RPMI7951 (cell line): ENCODE data around the gene PCDH15. TPM values are rescaled to one million over a fixed set of nuclear protein-coding genes. Genes with fewer than 3 reads are reported as not detected.

Experiments
- DNase-seq: peaks from one replicate; pipeline ENCODE4 v3.0.0-alpha.2; 2012; ENCODE audit warnings: low read depth
- total RNA-seq: library from RNA; depleted of rRNA; stranded (reverse); fragments of >200 nt; shearing (Covaris generic); gene quantifications from 2 replicates; pipeline ENCODE4 v1.2.3, GENCODE V29; 2014; rRNA removed

Gene PCDH15
- total RNA-seq: not detected in 2 replicates

GRCh38 chr10:54800741-54801421 lies at the start of gene PCDH15:
TSS of gene PCDH15 (minus strand) at chr10:54801231. CDS start at chr10:54664262, 136,969 bp downstream.
- DNase-seq: no peak

- no peak for DNase-seq
Observed at GRCh38 chr10:54843932-54844331, 42.9 kb upstream of the PCDH15 start.

GRCh38 chr10:54843085-54843646 lies 42.1 kb upstream of the PCDH15 start:
- DNase-seq: no peak

GRCh38 chr10:54837479-54837878 lies 36.4 kb upstream of the PCDH15 start:
- DNase-seq: no peak

- no peak for DNase-seq
Observed at GRCh38 chr10:54833029-54833428, 32.0 kb upstream of the PCDH15 start.

- no peak for DNase-seq
Observed at GRCh38 chr10:54826994-54827560, 26.0 kb upstream of the PCDH15 start.

GRCh38 chr10:54815583-54815982 lies 14.6 kb upstream of the PCDH15 start:
- DNase-seq: no peak

GRCh38 chr10:54808186-54808935 lies 7.3 kb upstream of the PCDH15 start:
- no peak for DNase-seq

GRCh38 chr10:54799506-54799905 lies 1.5 kb downstream of the PCDH15 start:
- DNase-seq: no peak

GRCh38 chr10:54797636-54798321 lies 3.3 kb downstream of the PCDH15 start:
- DNase-seq: no peak

- DNase-seq: no peak
Observed at GRCh38 chr10:54796881-54797280, 4.2 kb downstream of the PCDH15 start.

- no peak for DNase-seq
Observed at GRCh38 chr10:54776622-54777021, 24.4 kb downstream of the PCDH15 start.

GRCh38 chr10:54772468-54773122 lies 28.4 kb downstream of the PCDH15 start:
- DNase-seq: no peak

GRCh38 chr10:54769051-54769450 lies 32.0 kb downstream of the PCDH15 start:
- DNase-seq: no peak

- no peak for DNase-seq
Observed at GRCh38 chr10:54758791-54759190, 42.2 kb downstream of the PCDH15 start.

- no peak for DNase-seq
Observed at GRCh38 chr10:54749623-54750022, 51.4 kb downstream of the PCDH15 start.

- no peak for DNase-seq
Observed at GRCh38 chr10:54745436-54745835, 55.6 kb downstream of the PCDH15 start.

GRCh38 chr10:54742416-54742815 lies 58.6 kb downstream of the PCDH15 start:
- no peak for DNase-seq

- DNase-seq: no peak
Observed at GRCh38 chr10:54728511-54728910, 72.5 kb downstream of the PCDH15 start.

GRCh38 chr10:54722075-54722474 lies 79.0 kb downstream of the PCDH15 start:
- DNase-seq: no peak

GRCh38 chr10:54710918-54711317 lies 90.1 kb downstream of the PCDH15 start:
- no peak for DNase-seq
